ENCODE data around the gene SRSF10.
"Not testable (repeated sequence)": the region's sequence is repeated elsewhere in the genome, so short reads cannot be mapped to it uniquely, and the experiment has no call there.

SRSF10 gene

DNA sequence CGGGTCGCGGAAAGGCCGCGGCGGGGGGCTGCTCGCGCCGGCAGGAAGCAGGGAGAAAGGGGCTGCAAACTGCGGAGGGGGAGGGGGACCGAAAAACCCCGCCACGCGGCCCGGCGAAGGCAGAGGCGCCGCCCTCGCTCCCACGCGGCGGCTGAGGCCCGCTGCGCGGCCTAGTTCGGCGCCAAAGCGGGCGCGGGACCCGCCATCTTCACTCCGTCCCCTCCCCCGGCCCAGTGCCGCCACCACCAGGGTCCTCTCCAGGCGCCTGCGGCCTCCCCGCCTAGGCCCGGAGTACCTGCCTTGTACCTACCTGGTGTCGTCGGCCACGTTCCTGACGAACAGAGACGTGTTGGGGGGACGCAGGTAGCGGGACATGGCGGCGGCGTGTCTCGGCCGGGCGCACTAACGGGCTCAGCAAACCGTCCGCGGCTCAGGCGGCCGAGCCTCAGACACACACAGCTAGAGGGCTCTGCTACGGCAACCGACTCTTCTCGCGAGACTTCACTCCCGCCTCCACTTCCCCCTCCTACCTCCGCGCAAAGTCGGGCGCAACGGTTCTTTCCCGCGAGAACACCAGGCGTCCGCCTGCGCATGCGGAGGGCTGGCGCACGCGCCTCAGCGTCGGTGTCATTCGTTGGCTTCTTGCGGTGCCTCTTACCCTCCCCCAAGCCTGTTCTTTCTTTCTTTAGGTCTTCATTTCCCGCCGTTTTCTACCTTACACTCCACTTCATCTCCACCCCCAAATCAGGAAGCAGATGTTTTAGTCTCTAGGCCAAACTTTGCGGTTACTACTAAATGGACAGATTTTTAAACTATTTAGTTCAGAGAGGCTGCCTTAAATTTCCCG, at the start of gene SRSF10:
TSS of gene SRSF10 (minus strand) at position 447 of the 847 bp plus-strand sequence. CDS start at position 375, 72 bp downstream.
- peak; percentile 85 to 97 (median 96) for DNase-seq (ENCODE audit: low read depth in 3 of 3)

DNA sequence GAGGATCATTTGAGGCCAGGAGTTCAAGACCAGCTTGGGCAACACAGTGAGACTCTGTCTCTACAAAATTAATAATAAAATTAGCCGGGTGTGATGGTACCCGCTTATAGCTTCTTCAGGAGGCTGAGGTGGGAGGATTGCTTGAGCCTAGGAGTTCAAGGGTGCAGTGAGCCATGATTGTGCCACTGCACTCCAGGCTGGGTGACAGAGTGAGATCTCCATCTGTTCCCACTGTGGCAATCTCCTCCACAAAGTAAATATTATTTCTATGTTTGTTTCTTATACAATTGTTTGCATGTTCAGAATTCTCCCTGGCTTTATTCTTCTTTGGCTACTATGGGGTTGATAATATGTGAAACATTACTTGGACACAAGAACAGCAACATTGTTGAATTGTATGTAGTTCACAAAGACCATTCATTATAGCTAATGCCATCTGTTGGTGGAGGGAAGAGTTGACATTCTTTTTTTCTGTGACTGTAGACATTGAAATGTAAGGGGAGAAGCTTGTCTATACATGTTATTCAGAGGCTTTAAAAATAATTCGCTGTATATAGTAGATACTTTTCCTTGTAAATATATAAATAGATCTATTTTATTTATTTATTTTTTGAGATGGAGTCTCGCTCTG, 47.8 kb upstream of the SRSF10 start:
- no peak for DNase-seq (ENCODE audit: low read depth in 3 of 3)

DNA sequence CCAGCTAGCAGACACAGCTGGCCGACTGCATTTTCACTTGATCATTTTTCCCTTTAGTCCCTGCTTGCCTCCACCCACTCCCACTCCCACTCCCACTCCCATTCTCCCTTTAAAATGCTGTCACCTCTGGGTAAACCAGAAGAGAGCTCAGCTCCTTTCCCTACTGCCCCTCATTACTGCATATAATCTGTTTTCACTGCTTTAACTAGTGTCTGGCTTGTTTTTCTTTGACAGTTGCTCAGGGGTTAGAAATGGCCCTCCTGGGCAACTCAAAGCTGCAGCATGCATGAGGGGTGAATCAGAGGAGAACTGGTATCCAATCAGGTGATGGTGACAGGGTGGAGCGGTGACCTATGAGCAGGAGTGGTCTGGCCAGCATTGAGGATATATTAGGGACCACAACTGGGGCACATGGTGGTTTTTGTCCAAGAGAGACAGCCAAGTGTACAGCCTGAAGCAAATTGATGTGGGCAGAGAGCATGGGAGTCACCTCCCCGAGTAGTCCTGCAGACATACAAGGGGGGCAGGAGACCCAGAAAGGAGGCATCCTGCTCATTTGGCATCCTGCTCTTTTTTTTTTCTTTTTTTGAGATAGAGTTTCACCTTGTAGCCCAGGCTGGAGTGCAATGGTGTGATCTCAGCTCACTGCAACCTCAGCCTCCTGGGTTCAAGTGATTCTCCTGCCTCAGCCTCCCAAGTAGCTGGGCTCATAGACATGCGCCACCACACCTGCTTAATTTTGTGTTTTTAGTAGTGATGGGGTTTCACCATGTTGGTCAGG, 42.6 kb upstream of the SRSF10 start:
- no peak for DNase-seq (ENCODE audit: low read depth in 3 of 3)

DNA sequence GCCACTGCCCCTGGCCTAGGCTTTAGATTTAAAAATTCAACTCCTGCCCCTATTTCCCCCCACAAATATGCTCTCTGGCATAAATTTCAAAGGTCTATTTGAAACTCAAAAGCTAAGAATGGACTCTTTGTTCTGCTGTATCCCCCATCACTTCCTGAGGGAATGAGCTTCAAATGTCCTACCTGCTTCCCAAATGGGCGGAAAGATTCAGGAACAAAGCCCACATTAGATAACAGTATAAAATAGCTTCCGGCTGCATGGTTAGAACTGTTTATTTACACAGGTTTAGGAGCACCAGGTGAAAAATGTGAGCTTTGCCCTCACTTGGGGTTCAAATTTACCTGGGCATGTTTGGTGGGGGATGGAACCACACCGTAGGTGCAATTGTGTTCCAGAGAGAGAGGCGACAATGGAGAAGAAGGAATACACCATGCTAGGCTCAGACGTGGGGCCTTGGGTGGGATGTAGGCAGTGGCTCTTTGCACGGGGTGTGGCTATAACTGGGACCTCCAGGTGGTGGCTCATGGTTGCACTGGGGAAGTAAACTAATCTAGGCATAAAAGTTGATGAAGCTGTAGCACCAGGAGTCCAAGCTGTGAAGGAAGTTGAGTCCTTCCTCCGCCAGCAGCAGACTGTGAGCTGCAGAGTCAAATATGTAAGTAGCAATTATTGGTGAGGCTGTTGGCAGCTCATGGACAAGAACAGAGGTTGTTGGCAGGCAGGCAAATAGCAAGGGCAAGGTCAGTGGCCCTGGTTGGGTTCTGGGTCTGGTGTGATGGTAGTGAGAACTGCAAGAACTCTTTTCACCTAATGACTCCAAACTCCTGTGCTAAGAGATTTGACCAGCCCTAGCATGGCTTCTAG, 41.5 kb upstream of the SRSF10 start:
- DNase-seq (ENCODE audit: low read depth in 3 of 3), result no peak

DNA sequence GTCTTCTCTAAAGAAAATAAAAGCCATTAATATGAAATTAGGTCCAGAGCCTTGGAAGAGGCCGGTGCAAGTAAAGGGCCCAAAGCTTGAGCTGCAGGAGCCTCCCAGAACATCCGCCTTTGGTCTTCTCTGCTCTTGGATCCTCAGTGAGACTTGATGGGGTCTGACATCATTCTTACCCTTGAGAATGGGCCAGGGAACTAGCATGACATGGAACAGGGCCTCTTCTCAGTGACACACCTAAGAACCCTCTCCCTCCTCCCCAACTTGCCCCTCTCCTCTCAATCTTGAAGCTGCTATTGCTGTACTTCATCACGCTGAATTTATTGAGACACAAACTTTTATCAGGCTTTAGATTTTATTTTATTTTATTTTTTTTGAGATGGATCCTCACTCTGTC, 40.3 kb upstream of the SRSF10 start:
- DNase-seq (ENCODE audit: low read depth in 3 of 3), result no peak

DNA sequence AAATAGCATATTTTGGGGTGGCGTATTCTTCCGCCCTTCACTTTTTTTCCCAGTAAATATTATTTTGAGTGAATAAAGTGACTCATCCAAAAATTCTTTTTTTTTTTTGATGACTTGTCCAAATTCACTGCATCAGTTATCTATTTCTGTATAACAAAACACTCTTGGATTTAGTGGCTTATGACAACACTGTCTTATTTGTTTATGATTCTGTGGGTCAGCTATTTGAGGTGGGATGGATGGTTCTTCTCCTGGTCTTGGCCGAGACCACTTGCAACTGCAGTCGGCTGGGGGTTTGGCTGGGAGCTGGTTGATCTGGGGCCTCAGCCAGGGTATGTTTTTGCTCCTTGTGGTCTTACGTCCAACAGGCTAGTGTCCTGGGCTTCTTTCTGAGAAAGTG, 39.9 kb upstream of the SRSF10 start:
- no peak for DNase-seq (ENCODE audit: low read depth in 3 of 3)

DNA sequence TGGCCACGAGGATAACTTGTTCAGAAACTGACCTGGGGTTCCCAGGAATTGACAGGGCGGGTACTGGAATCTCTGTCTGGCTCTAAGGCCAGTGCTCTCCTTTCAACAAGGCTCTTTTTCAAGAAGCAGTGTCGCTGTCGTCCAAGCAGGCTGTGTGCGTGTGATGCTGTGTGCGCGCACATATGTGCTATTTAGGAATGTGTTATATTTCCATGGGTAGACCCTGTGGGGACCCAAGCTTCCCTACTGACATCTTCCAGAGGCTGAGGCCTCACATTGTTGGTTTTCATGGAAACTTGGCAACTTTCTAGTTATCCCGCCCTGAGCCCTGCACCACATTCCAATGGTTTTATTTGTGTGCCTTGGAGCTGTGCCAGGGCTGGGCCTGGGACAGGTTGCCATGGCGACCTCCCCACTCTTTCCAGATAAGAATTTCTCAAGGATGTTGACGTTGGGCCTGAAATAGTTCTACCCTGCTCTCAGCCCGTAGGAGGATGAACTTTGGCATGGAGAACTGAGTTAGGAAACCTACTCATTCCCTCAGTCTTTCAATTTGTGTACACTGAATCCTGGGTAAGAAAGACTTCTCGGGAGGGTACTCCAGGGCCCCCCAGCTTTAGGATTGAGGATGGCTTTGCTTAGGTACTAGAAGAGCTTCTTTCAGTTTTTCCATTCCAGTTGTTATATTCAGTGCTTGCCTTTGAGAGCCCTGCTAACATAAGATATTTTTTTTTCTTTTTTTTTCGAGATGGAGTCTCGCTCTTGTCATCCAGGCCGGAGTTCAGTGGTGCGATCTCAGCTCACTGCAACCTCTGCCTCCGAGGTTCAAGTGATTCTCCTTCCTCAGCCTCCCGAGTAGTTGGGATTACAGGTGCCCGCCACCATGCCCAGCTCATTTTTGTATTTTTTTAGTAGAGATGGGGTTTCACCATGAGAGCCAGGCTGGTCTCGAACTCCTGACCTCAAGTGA, 38.8 kb upstream of the SRSF10 start:
- no peak for DNase-seq (ENCODE audit: low read depth in 3 of 3)

DNA sequence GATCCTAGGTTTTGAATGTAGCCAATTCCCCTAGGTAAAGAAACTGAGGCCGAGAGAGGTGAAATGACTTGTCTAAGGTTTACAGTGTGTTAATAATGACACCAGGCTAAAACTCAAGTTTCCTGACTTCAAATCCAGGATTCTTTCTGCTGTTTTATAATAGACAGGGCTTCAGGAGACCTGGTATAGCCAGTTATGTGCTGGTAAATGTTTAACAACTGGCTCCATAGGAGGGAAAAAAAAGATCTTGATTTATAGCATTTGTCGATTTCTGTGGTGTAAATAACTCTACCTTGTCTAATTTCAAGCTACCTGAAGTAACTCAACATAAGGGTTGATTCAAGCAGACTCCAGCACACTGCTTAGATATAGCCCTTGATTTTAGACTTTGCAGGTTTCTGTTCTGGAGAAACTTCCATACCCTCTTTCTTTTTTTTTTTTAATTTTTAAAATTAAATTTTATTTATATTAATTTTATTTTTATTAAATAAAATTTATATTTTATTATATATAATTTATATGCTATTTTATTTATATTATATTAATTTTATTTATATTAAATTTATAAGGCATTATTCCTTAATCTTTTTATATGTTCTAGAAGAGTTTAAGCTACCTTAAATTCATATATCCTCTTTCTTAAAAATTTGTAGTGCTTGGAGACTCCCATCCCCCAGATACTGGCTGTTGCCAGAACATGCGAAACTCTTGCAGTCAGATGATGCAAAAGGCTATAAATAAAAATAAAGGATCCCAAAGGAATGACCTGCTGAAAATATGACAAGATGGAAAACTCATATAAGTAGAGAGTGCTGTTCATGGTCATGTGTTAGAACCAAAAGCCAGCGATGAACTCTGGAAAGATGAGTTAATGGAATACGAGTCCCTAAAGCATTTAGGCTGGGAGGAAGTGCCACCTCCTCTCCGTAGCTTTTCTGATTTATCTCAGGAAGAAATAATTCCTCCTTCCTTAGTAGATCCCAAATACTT, 35.4 kb upstream of the SRSF10 start:
- DNase-seq (ENCODE audit: low read depth in 3 of 3), result no peak

DNA sequence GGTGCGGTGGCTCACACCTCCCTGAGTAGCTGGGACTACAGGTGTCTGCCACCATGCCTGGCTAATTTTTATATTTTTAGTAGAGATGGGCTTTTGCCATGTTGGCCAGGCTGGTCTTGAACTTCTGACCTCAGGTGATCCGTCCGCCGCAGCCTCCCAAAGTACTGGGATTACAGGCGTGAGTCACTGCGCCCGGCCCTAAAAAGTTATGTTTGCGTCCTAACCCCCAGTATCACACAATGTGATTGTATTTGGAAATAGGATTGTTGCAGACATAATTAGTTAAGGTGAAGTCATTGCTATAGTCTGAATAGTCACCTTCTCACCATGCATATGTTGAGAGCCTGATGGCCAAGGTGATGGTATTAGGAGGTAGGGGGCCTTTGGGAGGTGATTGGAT, 32.8 kb upstream of the SRSF10 start:
- not testable (repeated sequence) for DNase-seq (ENCODE audit: low read depth in 3 of 3)

DNA sequence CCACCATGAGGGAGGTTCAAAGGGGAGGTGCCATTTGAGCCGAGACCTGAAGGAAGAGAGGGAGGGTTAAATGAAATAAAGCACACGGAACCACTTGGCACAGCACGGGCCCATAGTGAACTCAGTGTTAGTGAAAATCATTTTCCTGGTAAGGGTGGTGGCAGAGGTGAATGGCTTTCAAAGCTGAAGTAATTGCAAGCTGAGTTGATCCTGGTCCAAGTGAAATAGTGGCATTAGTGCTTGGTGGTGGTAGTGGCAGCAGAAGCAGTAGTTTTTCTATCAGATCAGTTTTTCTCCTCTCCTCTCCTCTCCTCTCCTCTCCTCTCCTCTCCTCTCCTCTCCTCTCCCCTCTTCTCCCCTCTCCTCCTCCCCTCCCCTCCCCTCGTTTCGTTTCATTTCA, 30.5 kb upstream of the SRSF10 start:
- no peak for DNase-seq (ENCODE audit: low read depth in 3 of 3)

DNA sequence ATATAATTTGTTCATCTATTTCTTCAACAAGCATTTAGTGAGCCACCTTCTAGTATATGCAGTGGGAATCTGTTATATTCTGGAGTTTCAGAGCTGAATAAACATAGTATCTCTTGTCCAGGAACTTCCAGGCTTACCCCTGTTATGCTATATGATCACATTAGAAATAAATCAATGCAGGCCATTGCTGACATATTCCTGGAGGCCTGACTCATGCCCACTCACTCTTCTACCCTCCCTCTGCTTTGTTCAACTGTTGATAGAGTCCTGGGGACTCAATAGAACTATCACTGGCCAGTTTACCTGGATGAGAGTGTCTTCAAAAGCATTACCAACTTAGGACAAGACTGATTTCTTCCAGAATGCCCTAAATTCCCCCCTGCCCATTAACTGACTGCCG, 29.3 kb upstream of the SRSF10 start:
- DNase-seq (ENCODE audit: low read depth in 3 of 3), result no peak

DNA sequence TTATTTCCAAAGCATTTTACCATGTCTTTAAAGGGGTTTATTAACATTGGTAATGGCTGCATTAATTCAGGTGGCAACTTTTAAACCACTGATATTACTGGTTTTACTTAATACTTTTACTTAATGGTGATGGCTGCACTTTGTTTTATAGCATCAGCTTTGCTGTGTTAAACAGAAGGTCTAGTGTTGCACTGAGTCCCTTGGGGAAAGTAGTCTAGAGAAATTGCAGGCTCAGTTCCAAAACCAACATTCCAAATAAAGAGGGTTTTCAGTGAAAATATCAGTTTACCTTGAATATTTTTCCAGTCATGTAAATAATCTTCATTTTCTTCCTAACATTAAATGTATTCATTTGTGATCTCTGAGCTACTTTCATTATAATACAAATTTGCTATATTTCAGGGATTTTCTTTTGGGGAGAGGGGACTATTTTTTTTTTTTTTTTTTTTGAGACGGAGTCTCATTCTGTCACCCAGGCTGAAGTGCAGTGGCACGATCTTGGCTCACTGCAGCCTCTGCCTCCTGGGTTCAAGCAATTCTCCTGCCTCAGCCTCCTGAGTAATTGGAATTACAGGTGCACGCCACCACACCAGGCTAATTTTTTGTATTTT, 28.6 kb upstream of the SRSF10 start:
- not testable (repeated sequence) for DNase-seq (ENCODE audit: low read depth in 3 of 3)

DNA sequence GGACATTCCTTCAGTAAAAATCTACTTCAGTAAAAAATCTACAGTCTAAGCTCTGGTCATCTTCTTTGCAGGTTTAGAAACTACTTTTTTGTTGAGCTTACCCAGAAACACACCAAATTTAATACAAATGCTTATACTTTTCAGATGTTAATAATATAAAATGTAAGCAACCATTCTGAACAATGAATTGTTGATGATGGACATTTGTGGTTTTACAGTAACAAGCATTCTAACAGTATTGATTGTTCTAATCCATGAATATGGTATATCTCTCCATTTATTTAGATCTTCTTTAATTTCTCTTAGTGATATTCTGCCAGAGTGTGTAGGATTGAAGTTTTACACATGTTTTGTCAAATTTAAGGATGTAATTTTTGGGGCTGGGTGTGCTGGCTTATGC, 27.0 kb upstream of the SRSF10 start:
- DNase-seq (ENCODE audit: low read depth in 3 of 3), result no peak

DNA sequence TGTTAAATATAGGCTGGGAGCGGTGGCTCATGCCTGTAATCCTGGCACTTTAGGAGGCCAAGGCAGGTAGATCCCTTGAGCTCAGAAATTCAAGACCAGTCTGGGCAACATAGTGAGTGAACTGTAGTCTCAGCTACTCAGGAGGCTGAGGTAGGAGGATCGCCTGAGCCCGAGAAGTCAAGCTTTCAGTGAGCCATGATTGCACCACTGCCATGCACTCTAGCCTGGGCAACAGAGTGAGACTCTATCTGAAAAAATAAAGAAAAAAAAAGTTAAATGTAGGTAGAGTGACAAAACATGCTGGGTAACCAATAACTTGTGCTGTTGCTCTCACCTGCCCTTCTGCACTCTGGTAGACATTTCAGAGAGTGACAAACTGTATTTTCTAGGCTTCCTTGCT, 25.0 kb upstream of the SRSF10 start:
- no peak for DNase-seq (ENCODE audit: low read depth in 3 of 3)

DNA sequence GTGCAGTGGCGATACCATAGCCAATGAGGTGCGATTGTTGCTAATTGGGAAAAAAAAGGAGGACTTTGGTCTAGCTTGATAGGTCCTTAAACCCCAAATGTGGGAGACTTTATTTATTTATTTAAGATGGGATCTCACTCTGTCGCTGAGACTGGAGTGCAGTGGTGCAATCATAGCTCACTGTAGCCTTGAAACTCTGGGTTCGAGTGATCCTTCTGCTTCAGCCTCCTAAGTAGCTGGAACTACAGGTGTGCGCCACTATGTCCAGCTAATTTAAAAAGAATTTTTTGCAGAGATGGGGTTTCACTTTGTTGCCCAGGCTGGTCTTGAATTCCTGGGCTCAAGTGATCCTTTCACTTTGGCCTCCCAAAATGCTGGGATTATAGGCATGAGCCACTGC, 24.0 kb upstream of the SRSF10 start:
- DNase-seq (ENCODE audit: low read depth in 3 of 3), result no peak

DNA sequence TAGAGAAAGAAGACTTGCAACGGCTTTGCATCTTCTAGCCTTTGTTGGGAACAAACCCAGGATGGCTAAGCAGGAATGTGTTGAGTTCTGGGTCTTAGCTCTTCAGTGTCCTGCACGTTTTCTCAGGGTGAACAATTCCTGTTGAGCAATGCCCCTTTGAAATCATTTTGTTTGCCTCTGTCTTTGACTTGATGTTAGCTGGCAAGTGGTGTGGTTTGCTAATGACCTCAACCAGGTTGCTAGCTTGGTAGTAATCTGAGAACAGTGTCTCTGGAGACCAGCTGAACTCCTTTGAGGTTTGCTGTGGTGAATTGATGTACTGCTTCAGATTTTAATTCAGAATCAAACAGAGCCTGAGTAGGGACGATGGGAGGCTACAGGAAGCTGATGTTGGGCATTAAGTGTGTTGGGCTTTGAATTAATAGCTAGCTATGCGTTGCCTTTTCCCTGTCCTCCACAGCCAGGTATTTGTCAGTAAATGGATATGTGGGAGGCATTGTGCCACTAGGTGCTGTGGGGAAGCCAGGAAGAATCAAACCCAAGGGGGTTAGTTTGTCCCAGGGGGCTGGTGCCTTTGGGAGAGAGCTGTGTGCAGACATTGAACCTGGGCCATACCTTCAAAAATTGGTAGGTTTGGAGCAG, 23.3 kb upstream of the SRSF10 start:
- DNase-seq (ENCODE audit: low read depth in 3 of 3), result no peak

DNA sequence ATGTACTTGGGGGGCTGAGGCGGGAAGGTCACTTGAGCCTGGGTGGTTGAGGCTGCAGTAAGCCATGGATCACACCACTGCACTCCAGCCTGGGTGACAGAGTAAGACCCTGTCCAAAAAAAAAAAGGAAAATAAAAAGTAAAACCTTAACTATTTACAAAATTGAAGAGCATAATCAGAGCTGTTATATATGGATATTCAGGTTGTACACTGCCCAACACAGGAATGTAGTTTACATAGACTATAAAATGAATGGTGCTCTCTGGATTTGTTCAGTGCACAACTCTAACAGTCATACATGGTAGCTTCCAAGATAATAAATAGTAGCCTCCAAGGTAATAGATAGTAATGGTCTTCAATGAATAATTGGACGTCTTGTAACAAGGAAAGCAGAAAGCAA, 22.6 kb upstream of the SRSF10 start:
- no peak for DNase-seq (ENCODE audit: low read depth in 3 of 3)

DNA sequence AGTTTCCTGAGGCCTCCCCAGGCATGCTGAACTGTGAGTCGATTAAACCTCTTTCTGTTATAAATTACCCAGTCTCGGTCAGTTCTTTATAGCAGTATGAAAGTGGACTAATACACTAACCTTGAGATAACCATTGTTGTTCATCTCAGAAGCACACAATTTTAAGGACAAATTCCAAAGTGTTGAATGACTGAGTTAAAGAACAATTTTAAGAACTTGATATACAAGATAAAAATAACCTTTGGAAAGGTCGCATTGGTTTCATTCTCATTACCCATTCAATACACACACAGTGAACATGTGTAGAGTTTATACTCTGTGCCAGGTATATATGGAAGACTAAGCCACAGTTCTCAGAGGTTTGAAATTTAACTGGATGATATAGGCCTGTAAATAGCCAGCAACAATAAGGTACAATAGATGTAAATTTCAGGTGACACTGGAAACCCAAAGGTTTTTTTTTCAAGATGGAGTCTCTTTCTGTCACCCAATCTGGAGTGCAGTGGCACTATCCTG, 19.1 kb upstream of the SRSF10 start:
- DNase-seq (ENCODE audit: low read depth in 3 of 3), result no peak

All from stimulated activated CD4-positive, alpha-beta T cell treated with anti-CD3 and anti-CD28 coated beads, TNF-alpha, amount 100 ng/mL, for 4 hours (primary cell).